ENCODE measurements around the gene KCNIP3.
"Not testable (repeated sequence)": the region's sequence is repeated elsewhere in the genome, so short reads cannot be mapped to it uniquely, and the experiment has no call there.

KCNIP3 gene

DNA sequence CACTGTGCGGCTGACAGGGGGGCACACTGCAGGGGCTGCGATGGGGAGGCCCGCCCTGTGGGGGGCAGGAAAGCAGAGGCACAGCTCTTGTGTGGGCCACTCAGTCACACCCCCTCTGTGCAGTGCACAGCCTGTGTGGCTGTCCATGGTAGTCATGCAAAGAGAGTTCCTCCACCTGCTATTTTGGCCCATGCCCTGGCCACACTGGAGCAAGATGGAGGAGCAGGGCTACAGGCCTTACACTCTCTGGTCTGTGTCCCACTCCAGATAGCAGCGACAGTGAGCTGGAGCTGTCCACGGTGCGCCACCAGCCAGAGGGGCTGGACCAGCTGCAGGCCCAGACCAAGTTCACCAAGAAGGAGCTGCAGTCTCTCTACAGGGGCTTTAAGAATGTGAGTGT lies 76.9 kb downstream of the KCNIP3 start:
- Histone ChIP-seq H3K9ac (ENCODE audit: insufficient read length) (no peak overlapping the region), H3K36me3 (ENCODE audit: insufficient read depth, low read length) (no peaks in the 10 kb centered on the region), H3K4me3 (no peak overlapping the region), H3K9me3 (ENCODE audit: low read depth, low read length) (no peaks in the 10 kb centered on the region), H3K27ac (no peak overlapping the region)
- DNase-seq (ENCODE audit: low read depth, low spot score), result no peak
- no peak for TF ChIP-seq FOXP2 (optimal IDR thresholded peaks at IDR 0.05; ENCODE audit: control extremely low read depth, extremely low read length, insufficient read depth)
- TF ChIP-seq POLR2AphosphoS5 (IDR thresholded peaks at IDR 0.05; ENCODE audit: borderline replicate concordance, low read depth, low read length), result no peak
- TF ChIP-seq EZH2 (IDR thresholded peaks at IDR 0.05), result no peak

DNA sequence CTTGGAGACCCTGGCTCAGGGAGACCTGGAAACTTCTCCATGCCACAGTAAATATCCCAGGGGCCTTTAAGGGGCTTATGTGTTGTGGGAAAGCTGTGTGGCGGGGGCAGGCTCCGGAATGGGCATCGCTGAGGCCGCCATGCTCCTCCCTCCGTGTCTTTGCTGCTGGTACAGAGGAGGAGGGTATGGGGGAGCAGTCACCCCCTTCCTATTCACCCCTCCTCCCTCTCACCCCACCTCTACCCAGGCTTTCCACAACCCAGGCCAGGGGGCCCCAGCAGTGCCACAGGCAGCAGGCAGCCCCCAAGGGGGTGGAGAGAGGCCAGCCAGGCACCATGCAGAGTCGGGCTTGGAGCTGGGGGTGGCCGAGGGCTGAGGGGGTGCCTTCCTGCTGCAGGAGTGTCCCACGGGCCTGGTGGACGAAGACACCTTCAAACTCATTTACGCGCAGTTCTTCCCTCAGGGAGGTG lies 77.3 kb downstream of the KCNIP3 start:
- TF ChIP-seq POLR2AphosphoS5 (IDR thresholded peaks at IDR 0.05; ENCODE audit: borderline replicate concordance, low read depth, low read length) (no peak), EZH2 (IDR thresholded peaks at IDR 0.05) (no peak), FOXP2 (optimal IDR thresholded peaks at IDR 0.05; ENCODE audit: control extremely low read depth, extremely low read length, insufficient read depth) (no peak)
- Histone ChIP-seq H3K27ac (no peak overlapping the region), H3K9me3 (ENCODE audit: low read depth, low read length) (no peaks in the 10 kb centered on the region), H3K4me3 (no peak overlapping the region), H3K9ac (ENCODE audit: insufficient read length) (no peak overlapping the region), H3K36me3 (ENCODE audit: insufficient read depth, low read length) (no peaks in the 10 kb centered on the region)
- DNase-seq (ENCODE audit: low read depth, low spot score), result no peak

DNA sequence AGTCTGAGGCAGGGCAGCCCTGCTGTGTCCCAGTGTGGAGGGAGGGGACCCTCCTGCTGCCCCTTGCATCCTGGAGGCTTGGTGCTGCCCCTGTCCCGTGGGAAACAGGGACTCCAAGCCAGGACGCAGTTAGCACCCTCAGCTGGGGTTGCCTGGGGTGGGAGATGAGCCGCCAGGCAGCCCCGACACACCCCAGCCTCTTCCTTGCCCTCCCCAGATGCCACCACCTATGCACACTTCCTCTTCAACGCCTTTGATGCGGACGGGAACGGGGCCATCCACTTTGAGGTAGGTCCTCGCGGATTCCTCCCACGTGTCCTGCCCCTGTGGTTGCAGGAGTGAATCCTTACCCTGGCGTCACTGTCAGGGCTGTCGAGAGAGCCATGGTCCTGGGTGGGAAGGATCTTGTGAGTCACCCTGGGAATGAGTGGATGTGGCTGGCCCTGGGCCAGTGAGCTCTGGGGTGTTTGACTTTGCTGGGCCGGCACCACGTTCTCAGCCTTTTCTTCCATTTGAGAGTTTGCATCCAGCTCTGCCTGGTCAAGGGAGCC lies 77.8 kb downstream of the KCNIP3 start:
- Histone ChIP-seq H3K9me3 (ENCODE audit: low read depth, low read length) (no peaks in the 10 kb centered on the region), H3K9ac (ENCODE audit: insufficient read length) (no peak overlapping the region), H3K36me3 (ENCODE audit: insufficient read depth, low read length) (no peaks in the 10 kb centered on the region), H3K4me3 (no peak overlapping the region), H3K27ac (no peak overlapping the region)
- no peak for DNase-seq (ENCODE audit: low read depth, low spot score)
- TF ChIP-seq FOXP2 (optimal IDR thresholded peaks at IDR 0.05; ENCODE audit: control extremely low read depth, extremely low read length, insufficient read depth), result no peak
- no peak for TF ChIP-seq EZH2 (IDR thresholded peaks at IDR 0.05)
- no peak for TF ChIP-seq POLR2AphosphoS5 (IDR thresholded peaks at IDR 0.05; ENCODE audit: borderline replicate concordance, low read depth, low read length)

DNA sequence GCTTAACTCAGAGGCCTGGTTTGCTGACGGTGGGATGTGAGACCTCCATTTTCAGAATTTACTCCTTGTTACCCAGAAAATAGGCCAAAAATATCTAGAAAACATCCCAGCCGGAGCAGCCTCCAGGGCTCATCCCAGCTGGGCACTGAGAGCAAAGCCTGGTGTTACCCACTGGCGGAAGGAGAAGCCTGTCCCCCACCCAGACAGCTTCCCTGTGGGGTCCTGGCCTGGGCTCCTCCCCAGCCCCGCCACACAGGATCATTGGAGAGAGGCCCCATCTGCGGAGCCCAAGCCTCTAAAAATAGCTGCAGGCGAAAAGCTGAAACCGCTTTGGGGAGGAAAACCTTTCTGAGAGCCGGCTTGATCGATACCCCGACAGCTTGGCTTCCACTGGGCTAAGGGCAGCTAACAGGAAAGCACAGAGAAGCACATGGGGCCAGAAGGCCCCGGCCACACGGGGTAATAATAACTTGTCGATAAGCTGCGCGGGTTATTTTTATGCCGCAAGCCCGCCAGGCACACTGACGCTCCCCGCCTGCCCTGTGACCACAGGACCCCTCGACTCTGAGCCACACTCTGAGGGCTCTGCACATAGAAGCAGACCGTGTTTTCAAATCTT lies 78.5 kb downstream of the KCNIP3 start:
- H3K9ac ChIP-seq (ENCODE audit: insufficient read length), result no peak overlapping the region
- no peak overlapping the region for H3K4me3 ChIP-seq
- H3K27ac ChIP-seq, result no peak overlapping the region
- H3K36me3 ChIP-seq (ENCODE audit: insufficient read depth, low read length), result no peaks in the 10 kb centered on the region
- no peaks in the 10 kb centered on the region for H3K9me3 ChIP-seq (ENCODE audit: low read depth, low read length)
- no peak for TF ChIP-seq FOXP2 (optimal IDR thresholded peaks at IDR 0.05; ENCODE audit: control extremely low read depth, extremely low read length, insufficient read depth)
- TF ChIP-seq POLR2AphosphoS5 (IDR thresholded peaks at IDR 0.05; ENCODE audit: borderline replicate concordance, low read depth, low read length), result no peak
- TF ChIP-seq EZH2 (IDR thresholded peaks at IDR 0.05), result no peak
- DNase-seq (ENCODE audit: low read depth, low spot score), result no peak

DNA sequence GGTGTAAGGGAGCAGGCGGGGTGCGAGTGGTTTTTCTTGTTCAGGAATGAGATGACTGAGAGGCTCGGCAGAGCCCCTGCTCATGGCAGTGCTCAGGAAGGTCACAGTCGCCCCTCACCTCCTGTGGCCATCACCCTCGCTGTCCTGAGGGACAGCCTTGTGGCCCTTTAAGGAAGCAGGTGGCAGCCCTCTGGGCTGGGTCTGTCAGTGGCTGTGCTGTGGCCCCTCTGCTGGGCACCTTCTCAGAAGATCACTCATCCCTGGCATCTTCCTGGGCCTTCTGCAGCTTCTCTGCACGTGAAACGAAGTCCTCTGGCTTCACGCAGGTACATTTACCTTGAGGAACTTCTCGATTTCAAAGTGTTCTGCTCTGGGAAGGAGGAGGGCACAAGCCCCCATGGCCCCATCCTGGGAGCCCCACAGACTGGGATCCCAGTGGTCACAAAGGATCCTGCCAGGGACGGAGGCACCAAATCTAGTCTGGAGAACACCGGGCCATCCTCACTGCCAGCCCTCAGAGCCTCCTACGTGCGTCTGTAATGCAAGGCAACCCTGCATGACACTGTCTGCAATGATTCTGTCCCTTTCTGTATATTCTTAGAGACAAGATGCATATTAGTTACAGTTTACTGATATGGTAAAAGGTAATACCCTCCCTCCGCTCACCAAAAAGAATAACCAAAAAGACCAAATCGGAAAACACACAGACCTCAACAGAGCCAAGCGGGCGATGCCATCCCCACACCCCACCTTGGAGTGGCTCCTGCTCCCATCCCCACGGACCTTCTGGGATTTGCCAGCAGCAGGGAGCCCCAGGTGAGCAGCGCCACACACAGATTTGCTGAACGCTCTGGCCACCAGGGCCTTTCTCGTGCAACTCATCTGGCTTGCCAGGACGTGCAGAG lies 79.4 kb downstream of the KCNIP3 start:
- Histone ChIP-seq H3K27ac (no peak overlapping the region), H3K9me3 (ENCODE audit: low read depth, low read length) (no peaks in the 10 kb centered on the region), H3K36me3 (ENCODE audit: insufficient read depth, low read length) (no peaks in the 10 kb centered on the region), H3K4me3 (no peak overlapping the region), H3K9ac (ENCODE audit: insufficient read length) (no peak overlapping the region)
- TF ChIP-seq FOXP2 (optimal IDR thresholded peaks at IDR 0.05; ENCODE audit: control extremely low read depth, extremely low read length, insufficient read depth) (no peak), POLR2AphosphoS5 (IDR thresholded peaks at IDR 0.05; ENCODE audit: borderline replicate concordance, low read depth, low read length) (no peak), EZH2 (IDR thresholded peaks at IDR 0.05) (no peak)
- DNase-seq (ENCODE audit: low read depth, low spot score), result no peak

DNA sequence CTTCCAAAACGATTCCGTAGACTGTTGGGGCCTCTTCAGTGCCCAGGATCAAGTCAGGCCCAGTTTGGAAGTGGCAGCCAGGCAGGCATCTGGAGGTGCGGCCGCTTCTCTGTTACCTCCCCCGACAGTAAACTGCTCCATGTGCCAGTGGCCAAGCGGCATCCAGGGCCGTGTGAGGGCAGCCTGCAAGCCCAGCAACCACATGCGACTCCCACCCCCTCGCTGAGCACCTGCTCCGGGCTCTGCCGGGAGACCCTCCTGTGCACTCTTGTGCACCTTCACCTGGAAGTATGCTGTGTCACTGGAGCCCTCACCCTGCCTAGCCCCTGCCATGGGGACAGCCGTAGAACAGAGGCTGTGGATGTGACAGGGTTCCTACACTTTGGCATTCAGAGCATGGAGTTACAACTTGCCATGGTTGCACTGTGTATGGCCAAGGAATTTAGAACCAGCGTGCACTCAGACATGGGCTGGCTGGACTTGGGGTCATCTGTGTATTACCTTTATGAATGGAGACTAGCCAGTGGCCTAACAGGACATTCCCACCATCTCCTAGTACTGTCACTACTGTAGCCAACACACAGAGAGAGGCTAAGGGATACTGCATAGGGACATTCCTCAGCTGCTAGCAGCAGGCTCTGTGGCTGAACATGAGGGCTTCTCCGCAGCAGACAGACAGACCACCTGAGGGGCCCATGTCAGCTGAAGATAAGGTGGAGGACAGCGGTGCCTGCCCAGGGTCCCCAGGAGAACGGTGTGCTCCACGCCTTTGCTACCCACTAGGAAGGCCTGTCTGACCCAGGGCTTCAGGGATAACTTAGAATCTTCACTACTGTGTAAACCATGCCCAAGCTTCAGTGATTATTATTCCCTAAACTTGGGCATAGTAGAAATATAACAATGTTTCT lies 80.3 kb downstream of the KCNIP3 start:
- Histone ChIP-seq H3K9ac (ENCODE audit: insufficient read length) (no peak overlapping the region), H3K9me3 (ENCODE audit: low read depth, low read length) (no peaks in the 10 kb centered on the region), H3K4me3 (no peak overlapping the region), H3K27ac (no peak overlapping the region), H3K36me3 (ENCODE audit: insufficient read depth, low read length) (no peaks in the 10 kb centered on the region)
- TF ChIP-seq FOXP2 (optimal IDR thresholded peaks at IDR 0.05; ENCODE audit: control extremely low read depth, extremely low read length, insufficient read depth) (no peak), EZH2 (IDR thresholded peaks at IDR 0.05) (no peak), POLR2AphosphoS5 (IDR thresholded peaks at IDR 0.05; ENCODE audit: borderline replicate concordance, low read depth, low read length) (no peak)
- no peak for DNase-seq (ENCODE audit: low read depth, low spot score)

DNA sequence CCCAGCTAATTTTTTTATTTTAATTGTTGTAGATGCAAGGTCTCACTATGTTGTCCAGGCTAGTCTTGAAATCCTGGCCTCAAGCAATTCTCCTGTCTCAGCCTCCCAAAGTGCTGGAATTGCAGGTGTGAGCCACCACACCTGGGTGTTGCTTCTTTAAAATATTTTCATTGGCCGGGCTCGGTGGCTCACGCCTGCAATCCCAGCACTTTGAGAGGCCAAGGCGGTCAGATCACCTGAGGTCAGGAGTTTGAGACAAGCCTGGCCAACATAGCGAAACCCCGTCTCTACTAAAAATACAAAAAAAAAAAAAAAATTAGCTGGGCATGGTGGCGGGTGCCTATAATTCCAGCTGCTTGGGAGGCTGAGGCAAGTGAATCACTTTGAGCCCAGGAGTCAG lies 81.1 kb downstream of the KCNIP3 start:
- not testable (repeated sequence) for H3K36me3 ChIP-seq (ENCODE audit: insufficient read depth, low read length); H3K9me3 ChIP-seq (ENCODE audit: low read depth, low read length); H3K27ac ChIP-seq; DNase-seq (ENCODE audit: low read depth, low spot score); H3K9ac ChIP-seq (ENCODE audit: insufficient read length); H3K4me3 ChIP-seq

DNA sequence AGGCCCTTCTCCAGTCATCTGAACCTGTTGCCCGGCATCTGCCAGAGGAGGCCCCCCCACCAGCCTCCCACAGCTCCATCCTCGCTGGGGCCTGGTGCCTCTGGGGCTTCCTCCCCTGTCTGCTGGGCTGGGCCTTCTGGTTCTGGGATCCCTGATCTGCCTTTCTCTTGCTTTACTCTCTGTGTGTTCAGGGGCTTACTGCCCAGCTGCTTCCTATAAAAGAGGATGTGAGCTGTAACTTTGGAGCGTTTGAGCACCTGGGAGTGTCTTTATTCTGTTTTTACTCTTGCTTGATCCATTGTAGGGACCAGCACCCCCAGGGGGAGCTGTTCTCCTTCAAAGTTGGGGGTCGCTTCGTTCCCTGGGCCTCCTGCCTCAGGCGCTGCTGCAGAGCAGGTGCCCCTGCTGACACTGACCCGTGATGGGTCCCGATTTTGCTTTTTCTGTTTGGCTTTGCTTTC lies 82.3 kb downstream of the KCNIP3 start:
- no peak for TF ChIP-seq FOXP2 (optimal IDR thresholded peaks at IDR 0.05; ENCODE audit: control extremely low read depth, extremely low read length, insufficient read depth)
- TF ChIP-seq POLR2AphosphoS5 (IDR thresholded peaks at IDR 0.05; ENCODE audit: borderline replicate concordance, low read depth, low read length), result no peak
- TF ChIP-seq EZH2 (IDR thresholded peaks at IDR 0.05), result no peak
- Histone ChIP-seq H3K36me3 (ENCODE audit: insufficient read depth, low read length) (no peaks in the 10 kb centered on the region), H3K9ac (ENCODE audit: insufficient read length) (no peak overlapping the region), H3K27ac (no peak overlapping the region), H3K4me3 (no peak overlapping the region), H3K9me3 (ENCODE audit: low read depth, low read length) (no peaks in the 10 kb centered on the region)
- no peak for DNase-seq (ENCODE audit: low read depth, low spot score)
